Gastrocnemius medialis (tissue), 4 donors: Measurements from ENCODE around the gene IL5. TPM values are rescaled to one million over a fixed set of nuclear protein-coding genes. Genes with fewer than 3 reads are reported as not detected.
"Not testable (repeated sequence)": the region's sequence is repeated elsewhere in the genome, so short reads cannot be mapped to it uniquely, and the experiment has no call there.

Source experiments
- ATAC-seq, 2 donors: fragments of 150-250 bp; one replicate each; pipeline ENCODE4 v1.9.1; 2016
- DNase-seq, 2 donors: peaks; one replicate each; pipeline ENCODE4 v3.0.0-alpha.2; 2019
- H3K27ac ChIP-seq, 4 donors: fragments of 200-600 bp; sonication (generic); 1 replicate in 1 of 4; 2 replicates in 3 of 4; pipeline ENCODE4 v1.5.1; 2016 to 2018; ENCODE audit warnings: mild to moderate bottlenecking in 2 of 4, moderate library complexity in 1 of 4
- H3K27me3 ChIP-seq, 3 donors: fragments of 200-600 bp; sonication (generic) in 2 of 3; 1 replicate in 1 of 3; 2 replicates in 2 of 3; pipeline versions ENCODE4 v1.5.1 to v1.6.0; 2016 to 2019; ENCODE audit warnings: mild to moderate bottlenecking in 1 of 3, moderate library complexity in 1 of 3
- H3K36me3 ChIP-seq, 2 donors: fragments of 200-600 bp; sonication (generic) in 1 of 2; one replicate each; pipeline ENCODE4 v1.5.1; 2017 to 2018
- H3K4me1 ChIP-seq, 2 donors: fragments of 200-600 bp; sonication (generic) in 1 of 2; one replicate each; pipeline ENCODE4 v1.5.1; 2016 to 2017; ENCODE audit warnings: mild to moderate bottlenecking in 2 of 2
- H3K4me3 ChIP-seq, 4 donors: fragments of 200-600 bp; sonication (generic) in 3 of 4; 1 replicate in 1 of 4; 2 replicates in 3 of 4; pipeline ENCODE4 v1.5.1; 2016 to 2019; ENCODE audit warnings: mild to moderate bottlenecking in 2 of 4
- H3K9me3 ChIP-seq, 3 donors: fragments of 200-600 bp; sonication (generic) in 2 of 3; 1 replicate in 1 of 3; 2 replicates in 2 of 3; pipeline ENCODE4 v1.5.1; 2016 to 2019
- CTCF ChIP-seq, 5 experiments: fragments of 450-650 bp in 3 of 5; fragments of 200-600 bp in 2 of 5; sonication (generic) in 2 of 5; IDR thresholded peaks in 4 of 5; conservative IDR thresholded peaks in 1 of 5; 1 replicate in 4 of 5; 2 replicates in 1 of 5; pipeline ENCODE4 v1.5.1; 2016 to 2019; ENCODE audit warnings: antibody characterized with exemption in 5 of 5, mild to moderate bottlenecking in 3 of 5, moderate library complexity in 3 of 5
- POLR2A ChIP-seq, 2 donors: fragments of 450-650 bp; IDR thresholded peaks; one replicate each; pipeline ENCODE4 v1.6.1; 2017; ENCODE audit warnings: antibody characterized with exemption in 2 of 2, mild to moderate bottlenecking in 2 of 2, moderate library complexity in 2 of 2
- in situ Hi-C, 4 donors: fragments of 200-750 bp; cut with MboI; loops; one replicate each; pipeline versions ENCODE4 v1.15.0 to v1.8.0; 2017; ENCODE audit warnings: low sequenced_read_pairs in 4 of 4
- intact Hi-C: fragments of 100-400 bp; cut with DNase I; formaldehyde crosslinking; loops from one replicate; pipeline ENCODE4 v1.15.1; 2023; ENCODE audit warnings: low total_unique reads
- total RNA-seq, 4 donors: library from RNA; depleted of rRNA; stranded (reverse); fragments of >200 nt; gene quantifications; one replicate each; pipeline versions ENCODE4 v1.1.0 to v1.2.3, GENCODE V29; 2016

IL5 gene
- total RNA-seq, 4 donors from 2014 or later: not detected

DNA sequence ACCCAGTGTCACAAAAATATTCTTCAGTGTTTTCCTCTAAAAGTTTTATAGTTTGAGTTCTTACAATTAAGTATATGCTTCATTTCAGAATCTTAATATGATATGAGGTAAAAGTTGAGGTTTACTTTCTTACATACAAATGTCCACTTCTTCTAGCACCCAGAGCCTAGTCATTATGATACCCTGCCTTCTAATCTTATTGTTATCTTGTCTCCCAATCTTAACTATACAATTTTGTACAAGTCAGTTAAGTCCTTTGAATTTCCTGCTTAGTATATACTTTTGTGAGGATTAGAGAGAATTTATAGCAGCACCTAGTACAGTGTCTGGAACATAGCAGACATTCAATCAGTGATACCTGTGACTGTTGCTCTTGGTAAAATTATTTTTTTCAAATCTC lies 42.7 kb upstream of the IL5 start:
- in situ Hi-C loops (no loop called here), intact Hi-C loops (no loop called here)
- Histone ChIP-seq H3K4me1 (no peaks in the 10 kb centered on the region), H3K9me3 (no peaks in the 10 kb centered on the region), H3K4me3 (no peak overlapping the region), H3K27ac (no peak overlapping the region), H3K36me3 (peaks cover 3 to 31% of the 10 kb centered on the region in 2 donors), H3K27me3 (no peaks in the 10 kb centered on the region)
- ATAC-seq: no peak
- no peak for TF ChIP-seq CTCF (IDR thresholded peaks at IDR 0.05 in 4 of 5, conservative IDR thresholded peaks at IDR 0.05 in 1 of 5)
- no peak for TF ChIP-seq POLR2A (IDR thresholded peaks at IDR 0.05)
- DNase-seq: no peak

DNA sequence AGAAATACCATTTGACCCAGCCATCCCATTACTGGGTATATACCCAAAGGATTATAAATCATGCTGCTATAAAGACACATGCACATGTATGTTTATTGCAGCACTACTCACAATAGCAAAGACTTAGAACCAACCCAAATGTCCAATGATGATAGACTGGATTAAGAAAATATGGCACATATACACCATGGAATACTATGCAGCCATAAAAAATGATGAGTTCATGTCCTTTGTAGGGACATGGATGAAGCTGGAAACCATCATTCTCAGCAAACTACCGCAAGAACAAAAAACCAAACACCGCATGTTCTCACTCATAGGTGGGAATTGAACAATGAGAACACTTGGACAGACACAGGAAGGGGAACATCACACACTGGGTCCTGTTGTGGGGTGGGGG lies 41.2 kb upstream of the IL5 start:
- peaks cover 3 to 29% of the 10 kb centered on the region in 2 donors for H3K36me3 ChIP-seq
- H3K4me3 ChIP-seq, DNase-seq, ATAC-seq, in situ Hi-C loops, H3K27ac ChIP-seq, H3K4me1 ChIP-seq, H3K27me3 ChIP-seq, intact Hi-C loops, H3K9me3 ChIP-seq: not testable (repeated sequence)

- DNase-seq (no peak), ATAC-seq (no peak)
- Histone ChIP-seq H3K4me1 (no peaks in the 10 kb centered on the region), H3K27ac (no peak overlapping the region), H3K27me3 (no peaks in the 10 kb centered on the region), H3K9me3 (no peaks in the 10 kb centered on the region), H3K36me3 (peaks cover 0 to 47% of the 10 kb centered on the region in 2 donors), H3K4me3 (no peak overlapping the region)
- in situ Hi-C loops (no loop called here), intact Hi-C loops (no loop called here)
- TF ChIP-seq CTCF (IDR thresholded peaks at IDR 0.05 in 4 of 5, conservative IDR thresholded peaks at IDR 0.05 in 1 of 5): no peak
- TF ChIP-seq POLR2A (IDR thresholded peaks at IDR 0.05): no peak
Measured at GRCh38 chr5:132576123-132576522, 32.8 kb upstream of the IL5 start.

GRCh38 chr5:132566657-132567056 lies 23.3 kb upstream of the IL5 start:
- no peak for TF ChIP-seq POLR2A (IDR thresholded peaks at IDR 0.05)
- no peak for TF ChIP-seq CTCF (IDR thresholded peaks at IDR 0.05 in 4 of 5, conservative IDR thresholded peaks at IDR 0.05 in 1 of 5)
- ATAC-seq (no peak), DNase-seq (no peak)
- Histone ChIP-seq H3K36me3 (peaks cover 0 to 30% of the 10 kb centered on the region in 2 donors), H3K4me1 (no peaks in the 10 kb centered on the region), H3K27me3 (no peaks in the 10 kb centered on the region), H3K9me3 (no peaks in the 10 kb centered on the region), H3K4me3 (no peak overlapping the region), H3K27ac (no peak overlapping the region)
- intact Hi-C loops: no loop called here
- in situ Hi-C loops: no loop called here

- DNase-seq, H3K27ac ChIP-seq, H3K4me1 ChIP-seq, H3K9me3 ChIP-seq, in situ Hi-C loops, H3K27me3 ChIP-seq, ATAC-seq, intact Hi-C loops, H3K4me3 ChIP-seq: not testable (repeated sequence)
- peaks cover 0 to 49% of the 10 kb centered on the region in 2 donors for H3K36me3 ChIP-seq
Measured at GRCh38 chr5:132564555-132564954, 21.2 kb upstream of the IL5 start.

DNA sequence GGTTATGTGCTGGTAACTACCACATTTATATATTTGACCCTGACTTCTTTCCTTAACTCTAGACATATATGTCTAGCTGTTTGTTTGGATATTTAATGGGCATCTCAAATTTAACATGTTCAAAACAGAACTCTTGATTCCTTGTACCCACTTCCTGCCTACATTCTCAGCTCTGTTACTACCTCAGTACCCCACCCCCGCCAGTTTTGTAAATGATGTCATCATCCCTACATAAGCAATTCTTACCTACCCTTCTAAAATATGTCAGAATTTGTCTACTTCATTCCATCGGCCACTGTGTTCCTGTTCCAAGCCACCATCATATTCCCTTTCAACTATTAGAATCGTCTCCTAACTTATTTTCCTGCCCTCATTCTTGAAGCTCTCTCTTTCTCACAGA lies 18.3 kb upstream of the IL5 start:
- in situ Hi-C loops (no loop called here), intact Hi-C loops (no loop called here)
- Histone ChIP-seq H3K4me1 (peaks cover 7 to 13% of the 10 kb centered on the region in 2 donors), H3K36me3 (peaks cover 0 to 53% of the 10 kb centered on the region in 2 donors), H3K27me3 (no peaks in the 10 kb centered on the region), H3K4me3 (no peak overlapping the region), H3K9me3 (no peaks in the 10 kb centered on the region), H3K27ac (no peak overlapping the region)
- no peak for ATAC-seq
- no peak for DNase-seq
- TF ChIP-seq CTCF (IDR thresholded peaks at IDR 0.05 in 4 of 5, conservative IDR thresholded peaks at IDR 0.05 in 1 of 5): no peak
- no peak for TF ChIP-seq POLR2A (IDR thresholded peaks at IDR 0.05)
